ENCODE measurements around the gene HIBCH.
"Not testable (repeated sequence)": the region's sequence is repeated elsewhere in the genome, so short reads cannot be mapped to it uniquely, and the experiment has no call there.

HIBCH gene

DNA sequence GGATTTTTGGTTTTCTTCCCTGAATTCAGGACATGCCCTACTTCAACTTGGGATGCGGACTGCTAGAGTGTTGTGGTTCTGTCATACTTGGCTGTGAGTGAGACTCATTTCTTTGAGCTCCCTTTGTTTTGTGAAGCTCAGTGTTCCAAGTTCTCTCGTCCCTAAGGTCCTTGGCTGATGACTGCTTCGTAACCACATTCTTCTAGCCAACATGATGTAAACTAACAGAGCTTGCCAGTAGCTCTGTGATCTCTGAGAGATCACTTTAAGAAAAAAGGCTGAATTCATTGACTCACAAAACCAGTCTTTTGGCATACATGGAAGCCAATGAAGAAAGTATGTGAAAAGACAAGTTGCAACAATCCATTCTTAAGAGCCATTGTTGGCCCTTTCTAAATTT is 160.2 kb downstream of the HIBCH start:
- Histone ChIP-seq H3K27me3 (ENCODE audit: insufficient read depth, low read depth) (no peaks in the 10 kb centered on the region), H3K9ac (no peak overlapping the region), H3K4me2 (no peak overlapping the region), H3K4me3 (IDR thresholded peaks at IDR 0.05; ENCODE audit: insufficient read depth, low read depth, low read length) (no peak overlapping the region), H2AFZ (ENCODE audit: low read depth) (no peak overlapping the region), H3K36me3 (ENCODE audit: insufficient read depth) (no peaks in the 10 kb centered on the region), H4K20me1 (ENCODE audit: insufficient read depth) (no peaks in the 10 kb centered on the region), H3K79me2 (ENCODE audit: insufficient read depth, low read depth) (no peaks in the 10 kb centered on the region), H3K27ac (no peak overlapping the region), H3K4me1 (ENCODE audit: low read depth, poor library complexity, severe bottlenecking) (no peaks in the 10 kb centered on the region)
- TF ChIP-seq, protein P1, sequence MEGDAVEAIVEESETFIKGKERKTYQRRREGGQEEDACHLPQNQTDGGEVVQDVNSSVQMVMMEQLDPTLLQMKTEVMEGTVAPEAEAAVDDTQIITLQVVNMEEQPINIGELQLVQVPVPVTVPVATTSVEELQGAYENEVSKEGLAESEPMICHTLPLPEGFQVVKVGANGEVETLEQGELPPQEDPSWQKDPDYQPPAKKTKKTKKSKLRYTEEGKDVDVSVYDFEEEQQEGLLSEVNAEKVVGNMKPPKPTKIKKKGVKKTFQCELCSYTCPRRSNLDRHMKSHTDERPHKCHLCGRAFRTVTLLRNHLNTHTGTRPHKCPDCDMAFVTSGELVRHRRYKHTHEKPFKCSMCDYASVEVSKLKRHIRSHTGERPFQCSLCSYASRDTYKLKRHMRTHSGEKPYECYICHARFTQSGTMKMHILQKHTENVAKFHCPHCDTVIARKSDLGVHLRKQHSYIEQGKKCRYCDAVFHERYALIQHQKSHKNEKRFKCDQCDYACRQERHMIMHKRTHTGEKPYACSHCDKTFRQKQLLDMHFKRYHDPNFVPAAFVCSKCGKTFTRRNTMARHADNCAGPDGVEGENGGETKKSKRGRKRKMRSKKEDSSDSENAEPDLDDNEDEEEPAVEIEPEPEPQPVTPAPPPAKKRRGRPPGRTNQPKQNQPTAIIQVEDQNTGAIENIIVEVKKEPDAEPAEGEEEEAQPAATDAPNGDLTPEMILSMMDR (conservative IDR thresholded peaks at IDR 0.05; ENCODE audit: low read depth, low read length) = no peak

DNA sequence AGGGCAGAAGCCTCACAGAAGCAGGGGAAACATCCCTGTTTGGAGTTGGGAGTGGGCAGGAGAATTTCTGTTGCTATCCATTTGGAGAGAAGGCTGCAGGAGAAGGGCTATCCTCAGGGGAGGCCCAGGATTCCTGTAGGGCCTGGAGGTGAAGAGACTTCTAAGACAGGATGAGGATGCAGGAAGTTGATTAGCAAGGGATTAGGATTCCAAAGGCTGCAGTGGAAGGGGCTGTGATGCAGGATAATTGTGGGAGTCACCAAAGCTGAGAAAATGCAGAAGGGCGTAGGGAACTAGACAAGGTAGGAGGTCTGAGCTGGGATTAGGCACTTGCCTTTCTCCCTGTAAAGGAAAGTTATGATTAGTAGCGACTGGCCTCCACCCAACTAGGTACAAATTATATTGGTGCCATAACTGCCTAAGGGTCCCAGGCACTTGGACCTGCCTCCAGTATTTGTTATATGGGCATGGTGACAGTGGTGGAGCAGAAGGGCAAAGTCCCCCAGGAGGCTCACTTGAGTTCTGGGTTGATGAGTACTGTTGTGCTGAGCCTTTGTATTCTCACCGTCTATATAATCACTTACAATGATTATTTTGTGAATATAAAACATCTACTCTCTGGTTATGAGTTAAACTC is 160.7 kb downstream of the HIBCH start:
- Histone ChIP-seq H3K27me3 (ENCODE audit: insufficient read depth, low read depth) (no peaks in the 10 kb centered on the region), H3K4me2 (no peak overlapping the region)

DNA sequence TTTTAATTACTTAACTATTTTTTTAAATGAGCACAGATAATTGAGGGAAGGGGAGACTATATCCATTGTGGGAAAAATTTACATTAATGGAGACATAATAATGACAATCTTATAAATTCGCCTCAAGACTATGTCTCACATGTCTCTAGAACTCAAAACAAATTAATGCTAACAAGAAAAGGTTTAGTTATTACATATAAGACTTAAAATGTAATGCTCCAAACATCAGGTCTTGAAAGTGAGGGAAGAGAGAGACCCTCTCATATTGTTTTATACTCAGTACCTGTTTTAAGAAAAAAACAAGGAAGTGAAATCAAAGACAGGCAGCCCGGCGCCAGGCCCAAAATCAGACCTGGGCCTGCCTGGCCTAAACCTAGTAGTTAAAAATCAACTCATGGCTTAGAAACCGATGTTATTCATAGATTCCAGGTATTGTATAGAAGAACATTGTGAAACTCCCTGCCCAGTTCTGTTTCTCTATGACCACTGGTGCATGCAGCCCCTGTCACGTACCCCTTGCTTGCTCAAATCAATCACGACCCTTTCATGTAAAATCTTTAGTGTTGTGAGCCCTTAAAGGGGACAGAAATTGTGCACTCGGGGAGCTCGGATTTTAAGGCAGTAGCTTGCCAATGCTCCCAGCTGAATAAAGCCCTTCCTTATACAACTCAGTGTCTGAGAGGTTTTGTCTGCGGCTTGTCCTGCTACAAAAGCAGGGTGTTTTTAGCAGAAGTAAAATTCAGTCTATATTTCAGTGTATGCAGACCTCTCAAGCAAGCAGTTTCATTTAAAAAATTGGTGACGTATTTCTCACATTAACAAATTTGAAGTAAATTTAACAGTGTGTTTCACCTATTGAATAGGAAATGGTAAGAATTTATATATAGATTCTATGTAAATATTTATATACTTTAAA is 161.8 kb downstream of the HIBCH start:
- not testable (repeated sequence) for H3K9ac ChIP-seq; H3K27me3 ChIP-seq (ENCODE audit: insufficient read depth, low read depth); H4K20me1 ChIP-seq (ENCODE audit: insufficient read depth); H3K79me2 ChIP-seq (ENCODE audit: insufficient read depth, low read depth); H3K4me2 ChIP-seq; H3K27ac ChIP-seq; H2AFZ ChIP-seq (ENCODE audit: low read depth); H3K4me3 ChIP-seq (IDR thresholded peaks at IDR 0.05; ENCODE audit: insufficient read depth, low read depth, low read length); H3K36me3 ChIP-seq (ENCODE audit: insufficient read depth); H3K4me1 ChIP-seq (ENCODE audit: low read depth, poor library complexity, severe bottlenecking)

More for the DNA sequence above, 160.7 kb downstream of the HIBCH start:
- Histone ChIP-seq H2AFZ (ENCODE audit: low read depth) (no peak overlapping the region), H3K36me3 (ENCODE audit: insufficient read depth) (no peaks in the 10 kb centered on the region), H3K27ac (no peak overlapping the region), H3K4me3 (IDR thresholded peaks at IDR 0.05; ENCODE audit: insufficient read depth, low read depth, low read length) (no peak overlapping the region), H3K79me2 (ENCODE audit: insufficient read depth, low read depth) (no peaks in the 10 kb centered on the region), H4K20me1 (ENCODE audit: insufficient read depth) (no peaks in the 10 kb centered on the region), H3K9ac (no peak overlapping the region), H3K4me1 (ENCODE audit: low read depth, poor library complexity, severe bottlenecking) (no peaks in the 10 kb centered on the region)
- TF ChIP-seq, protein P1 (conservative IDR thresholded peaks at IDR 0.05; ENCODE audit: low read depth, low read length) = no peak

DNA sequence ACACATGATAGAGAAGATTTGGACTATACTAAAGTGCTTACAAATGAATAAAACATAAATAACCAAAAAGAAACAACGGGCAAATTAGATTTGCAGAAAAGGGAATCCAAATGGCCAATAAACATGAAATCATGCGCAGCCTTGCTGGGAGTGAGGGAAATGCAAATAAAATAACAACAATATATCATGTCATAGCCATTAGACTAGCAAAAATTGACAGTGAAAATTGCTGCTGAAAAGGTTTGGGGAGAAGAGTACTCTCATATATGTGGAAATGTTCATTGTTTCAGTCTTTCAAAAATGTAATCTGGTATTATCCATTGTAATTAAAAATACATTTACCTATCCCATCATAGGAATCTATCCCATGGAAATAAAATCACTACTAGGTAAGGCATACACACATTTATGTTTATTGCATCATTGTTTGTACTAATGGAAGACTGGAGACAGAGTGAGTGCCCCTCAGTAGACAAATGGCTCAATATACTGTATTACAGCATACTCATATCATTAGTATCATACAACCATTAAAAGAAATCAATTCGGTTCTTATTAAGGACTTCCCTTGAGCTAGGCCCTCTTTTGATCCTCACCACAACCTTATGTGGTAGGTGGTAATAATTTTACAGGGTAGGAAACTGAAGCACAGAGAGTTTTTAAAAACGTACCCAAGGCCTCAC is 163.0 kb downstream of the HIBCH start:
- no peaks in the 10 kb centered on the region for H3K27me3 ChIP-seq (ENCODE audit: insufficient read depth, low read depth)
- H3K4me3 ChIP-seq (IDR thresholded peaks at IDR 0.05; ENCODE audit: insufficient read depth, low read depth, low read length) = no peak overlapping the region
- no peak overlapping the region for H3K4me2 ChIP-seq
- no peaks in the 10 kb centered on the region for H3K36me3 ChIP-seq (ENCODE audit: insufficient read depth)
- H4K20me1 ChIP-seq (ENCODE audit: insufficient read depth) = no peaks in the 10 kb centered on the region
- no peaks in the 10 kb centered on the region for H3K79me2 ChIP-seq (ENCODE audit: insufficient read depth, low read depth)
- H3K9ac ChIP-seq = no peak overlapping the region
- no peaks in the 10 kb centered on the region for H3K4me1 ChIP-seq (ENCODE audit: low read depth, poor library complexity, severe bottlenecking)
- TF ChIP-seq, protein P1 (conservative IDR thresholded peaks at IDR 0.05; ENCODE audit: low read depth, low read length) = no peak
- H2AFZ ChIP-seq (ENCODE audit: low read depth) = no peak overlapping the region
- no peak overlapping the region for H3K27ac ChIP-seq
